GM19035 (cell line): ENCODE results near the gene TRMT61A.
"Not testable (repeated sequence)": the region's sequence is repeated elsewhere in the genome, so short reads cannot be mapped to it uniquely, and the experiment has no call there.

Experiments
- ATAC-seq: cut with Tn5 transposase; IDR thresholded peaks from one replicate; pipeline ENCODE4 v1.9.1; 2021; ENCODE audit not compliant: unreplicated experiment

Gene TRMT61A

GRCh38 chr14:103521951-103522563 is 6.9 kb upstream of the TRMT61A start:
- ATAC-seq: no peak

- ATAC-seq: no peak
Observed at GRCh38 chr14:103522649-103523574, 6.1 kb upstream of the TRMT61A start, which contains the start of gene CKB. Gene CKB (minus strand): TSS chr14:103522830. CDS start chr14:103522493, 337 bp downstream.

GRCh38 chr14:103523575-103523954 is 5.4 kb upstream of the TRMT61A start:
- ATAC-seq: no peak

GRCh38 chr14:103524002-103524935 is 4.7 kb upstream of the TRMT61A start:
- no peak for ATAC-seq

GRCh38 chr14:103525430-103526246 is 3.4 kb upstream of the TRMT61A start:
- ATAC-seq: not testable (repeated sequence)

- ATAC-seq: no peak
Observed at GRCh38 chr14:103526247-103526913, 2.6 kb upstream of the TRMT61A start.

- no peak for ATAC-seq
Observed at GRCh38 chr14:103526914-103527248, 2.1 kb upstream of the TRMT61A start.

- no peak for ATAC-seq
Observed at GRCh38 chr14:103527408-103528145, 1.4 kb upstream of the TRMT61A start.

GRCh38 chr14:103528146-103528586 is 830 bp upstream of the TRMT61A start:
- no peak for ATAC-seq

GRCh38 chr14:103529383-103530365 is 678 bp downstream of the TRMT61A start:
- peak; percentile 9 for ATAC-seq

- ATAC-seq: no peak
Observed at GRCh38 chr14:103530390-103530789, 1.4 kb downstream of the TRMT61A start.

GRCh38 chr14:103530831-103531230 is 1.8 kb downstream of the TRMT61A start:
- ATAC-seq: no peak

GRCh38 chr14:103531421-103532215 is 2.6 kb downstream of the TRMT61A start:
- no peak for ATAC-seq

GRCh38 chr14:103532216-103533136 is 3.5 kb downstream of the TRMT61A start:
- ATAC-seq: no peak

- ATAC-seq: no peak
Observed at GRCh38 chr14:103533137-103533998, 4.4 kb downstream of the TRMT61A start.
